Epidermal melanocyte (primary cell): Measurements from ENCODE around the gene GABRR3.
"Not testable (repeated sequence)": the region's sequence is repeated elsewhere in the genome, so short reads cannot be mapped to it uniquely, and the experiment has no call there.

Source experiments
- DNase-seq: peaks from one replicate; pipeline ENCODE4 v3.0.0; 2011; ENCODE audit warnings: low spot score; ENCODE audit not compliant: insufficient read length

GABRR3 gene

GRCh38 chr3:98022978-98023820, 11.9 kb downstream of the GABRR3 start:
- peak; percentile 38 for DNase-seq

- DNase-seq = no peak
Measured at GRCh38 chr3:98021830-98022560, 13.1 kb downstream of the GABRR3 start.

- DNase-seq = no peak
Measured at GRCh38 chr3:98020412-98020811, 14.7 kb downstream of the GABRR3 start.

GRCh38 chr3:98018301-98018700, 16.8 kb downstream of the GABRR3 start:
- no peak for DNase-seq

- no peak for DNase-seq
Measured at GRCh38 chr3:98014268-98014585, 20.9 kb downstream of the GABRR3 start.

GRCh38 chr3:98013411-98014267, 21.5 kb downstream of the GABRR3 start:
- DNase-seq = no peak

GRCh38 chr3:98012979-98013378, 22.1 kb downstream of the GABRR3 start:
- no peak for DNase-seq

GRCh38 chr3:98010883-98011449, 24.1 kb downstream of the GABRR3 start:
- DNase-seq = not testable (repeated sequence)

GRCh38 chr3:98010194-98010882, 24.8 kb downstream of the GABRR3 start:
- no peak for DNase-seq

GRCh38 chr3:98008855-98009254, 26.3 kb downstream of the GABRR3 start:
- no peak for DNase-seq

- no peak for DNase-seq
Measured at GRCh38 chr3:98005438-98005837, 29.7 kb downstream of the GABRR3 start.

- no peak for DNase-seq
Measured at GRCh38 chr3:98004721-98005120, 30.4 kb downstream of the GABRR3 start.

- no peak for DNase-seq
Measured at GRCh38 chr3:98003306-98003969, 31.7 kb downstream of the GABRR3 start.

- DNase-seq = no peak
Measured at GRCh38 chr3:98002717-98003116, 32.4 kb downstream of the GABRR3 start.

GRCh38 chr3:97999994-98000393, 35.1 kb downstream of the GABRR3 start:
- DNase-seq = no peak

GRCh38 chr3:97999103-97999502, 36.0 kb downstream of the GABRR3 start:
- DNase-seq = no peak

- DNase-seq = no peak
Measured at GRCh38 chr3:97996988-97997387, 38.1 kb downstream of the GABRR3 start.

- no peak for DNase-seq
Measured at GRCh38 chr3:97994328-97994945, 40.7 kb downstream of the GABRR3 start.

GRCh38 chr3:97993526-97993925, 41.6 kb downstream of the GABRR3 start:
- no peak for DNase-seq
